Hepatocyte (in vitro differentiated cells): ENCODE measurements around the gene HMGB4.

Source experiments
- EZH2 ChIP-seq: fragments of 200-600 bp; sonication (generic); IDR thresholded peaks from 2 replicates; pipeline ENCODE4 v1.6.1; 2016; ENCODE audit warnings: antibody characterized with exemption, mild to moderate bottlenecking, borderline replicate concordance
- TF ChIP-seq, protein P1 (sequence below): fragments of 200-600 bp; sonication (generic); IDR thresholded peaks from 2 replicates; pipeline ENCODE4 v1.5.1; 2016; ENCODE audit warnings: antibody characterized with exemption, mild to moderate bottlenecking; ENCODE audit not compliant: poor library complexity

DNA sequence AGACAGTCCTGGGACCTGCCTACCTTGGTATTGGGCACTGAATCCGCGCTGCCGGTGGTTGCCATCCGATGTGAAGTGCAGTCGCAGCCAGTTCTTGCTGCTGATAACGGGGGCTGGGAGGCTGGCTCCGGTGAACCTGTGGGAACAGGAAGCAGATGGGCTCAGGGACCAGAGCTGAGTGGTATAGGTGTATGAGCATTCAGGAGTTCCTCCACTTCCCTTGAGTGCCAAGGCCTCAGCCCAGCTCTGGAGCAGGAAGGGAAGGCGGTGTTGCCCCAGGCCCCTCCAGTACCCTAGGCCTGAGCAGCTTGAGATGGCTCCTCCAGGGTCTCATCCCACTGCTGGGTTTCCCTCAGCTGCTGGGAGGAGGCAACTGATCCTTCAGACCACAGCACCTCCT, 17.0 kb upstream of the HMGB4 start:
- TF ChIP-seq, protein P1, sequence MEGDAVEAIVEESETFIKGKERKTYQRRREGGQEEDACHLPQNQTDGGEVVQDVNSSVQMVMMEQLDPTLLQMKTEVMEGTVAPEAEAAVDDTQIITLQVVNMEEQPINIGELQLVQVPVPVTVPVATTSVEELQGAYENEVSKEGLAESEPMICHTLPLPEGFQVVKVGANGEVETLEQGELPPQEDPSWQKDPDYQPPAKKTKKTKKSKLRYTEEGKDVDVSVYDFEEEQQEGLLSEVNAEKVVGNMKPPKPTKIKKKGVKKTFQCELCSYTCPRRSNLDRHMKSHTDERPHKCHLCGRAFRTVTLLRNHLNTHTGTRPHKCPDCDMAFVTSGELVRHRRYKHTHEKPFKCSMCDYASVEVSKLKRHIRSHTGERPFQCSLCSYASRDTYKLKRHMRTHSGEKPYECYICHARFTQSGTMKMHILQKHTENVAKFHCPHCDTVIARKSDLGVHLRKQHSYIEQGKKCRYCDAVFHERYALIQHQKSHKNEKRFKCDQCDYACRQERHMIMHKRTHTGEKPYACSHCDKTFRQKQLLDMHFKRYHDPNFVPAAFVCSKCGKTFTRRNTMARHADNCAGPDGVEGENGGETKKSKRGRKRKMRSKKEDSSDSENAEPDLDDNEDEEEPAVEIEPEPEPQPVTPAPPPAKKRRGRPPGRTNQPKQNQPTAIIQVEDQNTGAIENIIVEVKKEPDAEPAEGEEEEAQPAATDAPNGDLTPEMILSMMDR = no peak
- no peak for TF ChIP-seq EZH2
